ENCODE measurements around the gene MICAL2. TPM values are rescaled to one million over a fixed set of nuclear protein-coding genes. Genes with fewer than 3 reads are reported as not detected.

Gene MICAL2
- total and polyA plus RNA-seq, 2 of the 8 experiments (the other 6 are each of a cell fraction or from before 2014, with no cell fraction given), result 1.3 to 4.1 TPM

GRCh38 chr11:12279672-12280108, 169.3 kb downstream of the MICAL2 start:
- FAIRE-seq (no peak), DNase-seq (ENCODE audit: low read depth in 1 of 2, low spot score in 2 of 2) (no peak)
- no peak overlapping the region for H3K4me3 ChIP-seq (ENCODE audit: extremely low read depth in 1 of 4, insufficient read depth in 2 of 4, low read depth in 3 of 4, low read length in 4 of 4)
- H3K9ac ChIP-seq (replicated peaks in 1 of 4; ENCODE audit: extremely low read depth in 1 of 4, low read depth in 3 of 4, low read length in 3 of 4), result no peak overlapping the region
- H3K4me1 ChIP-seq (replicated peaks in 1 of 4; ENCODE audit: control insufficient read depth in 3 of 4, insufficient read depth in 4 of 4, low read length in 3 of 4), result peaks cover 0 to 6% (median 0%) of the 10 kb centered on the region in 4 experiments; a peak in 1 of 7 replicates
- no peak overlapping the region for H3K23ac ChIP-seq (ENCODE audit: insufficient read length)
- H3K4ac ChIP-seq (replicated peaks; ENCODE audit: insufficient read length, low read depth, low read length), result no peak overlapping the region
- H4K8ac ChIP-seq (ENCODE audit: extremely low read depth, insufficient read depth, low read length), result no peak overlapping the region
- H3K56ac ChIP-seq (replicated peaks; ENCODE audit: insufficient read length, low read depth, low read length), result no peak overlapping the region
- H2BK12ac ChIP-seq (ENCODE audit: low read depth, low read length), result no peak overlapping the region
- no peaks in the 10 kb centered on the region for H3K79me1 ChIP-seq (ENCODE audit: low read depth, low read length)
- ChIA-PET POLR2A (ENCODE audit: partially characterized antibody) (no interaction called here), CTCF (ENCODE audit: partially characterized antibody) (interaction anchor here (1.7 to 22.1 kb wide), 9 partner anchors 10 to 230 kb away, joined by 5 to 403 read pairs (median 23); no protein-coding TSS in a partner anchor)
- TF ChIP-seq RNF2 (IDR thresholded peaks at IDR 0.05; ENCODE audit: borderline replicate concordance, low read depth, low read length, missing control alignments, poor library complexity, severe bottlenecking) (no peak), POLR2AphosphoS5 (IDR thresholded peaks at IDR 0.05; ENCODE audit: low read depth, low read length) (no peak), KDM1A (IDR thresholded peaks at IDR 0.05; ENCODE audit: borderline replicate concordance, low read length) (no peak), CTCF (IDR thresholded peaks at IDR 0.05; ENCODE audit: control extremely low read depth in 1 of 3, insufficient read depth in 1 of 3, low read depth in 1 of 3, low read length in 3 of 3) (no peak), RAD21 (IDR thresholded peaks at IDR 0.05 in 1 of 2, conservative IDR thresholded peaks at IDR 0.05 in 1 of 2; ENCODE audit: low read depth in 2 of 2, low read length in 2 of 2) (no peak), SIX5 (IDR thresholded peaks at IDR 0.05; ENCODE audit: low read depth, low read length) (no peak), EZH2 (IDR thresholded peaks at IDR 0.05; ENCODE audit: low read depth, low read length, severe bottlenecking) (no peak), GABPA (IDR thresholded peaks at IDR 0.05; ENCODE audit: borderline replicate concordance, insufficient read depth, low read length) (no peak), NRF1 (IDR thresholded peaks at IDR 0.05; ENCODE audit: low read depth, low read length) (no peak)
- no peaks in the 10 kb centered on the region for H3K36me3 ChIP-seq (ENCODE audit: control insufficient read depth in 2 of 4, insufficient read depth in 4 of 4, low read length in 3 of 4)
- no peak overlapping the region for H2AFZ ChIP-seq (ENCODE audit: low read length)
- no peaks in the 10 kb centered on the region for H4K20me1 ChIP-seq (replicated peaks in 1 of 2; ENCODE audit: control insufficient read depth in 1 of 2, insufficient read depth in 2 of 2, low read length in 2 of 2)
- no peak overlapping the region for H4K5ac ChIP-seq (ENCODE audit: insufficient read length, low read depth, low read length)
- H2BK5ac ChIP-seq (ENCODE audit: low read depth, low read length), result no peak overlapping the region
- no peak overlapping the region for H2BK15ac ChIP-seq (ENCODE audit: low read length)
- H3K23me2 ChIP-seq (ENCODE audit: low read depth, low read length), result no peaks in the 10 kb centered on the region; the same call in 1 of the 2 replicates
- H3K27me3 ChIP-seq (replicated peaks in 1 of 4; ENCODE audit: control insufficient read depth in 3 of 4, extremely low read depth in 1 of 4, insufficient read depth in 3 of 4, low read length in 3 of 4), result no peaks in the 10 kb centered on the region
- H2BK20ac ChIP-seq (ENCODE audit: low read length), result no peak overlapping the region
- no peak overlapping the region for H4K91ac ChIP-seq (replicated peaks; ENCODE audit: insufficient read length, low read length)
- H3K9me3 ChIP-seq (ENCODE audit: insufficient read depth in 2 of 2, low read depth in 1 of 2, low read length in 1 of 2), result no peaks in the 10 kb centered on the region
- 92% methylated on average over 4 of the region's 4 CpGs; no CpG with 5 or more reads in 1 of the 2 experiments for WGBS, 2 experiments (ENCODE audit: extremely low coverage in 1 of 2, insufficient coverage in 1 of 2, insufficient read length in 1 of 2, insufficient replicate concordance in 2 of 2, low coverage in 1 of 2, low lambda C conversion rate in 2 of 2, missing lambda C conversion rate in 1 of 2)
- H3K14ac ChIP-seq (ENCODE audit: insufficient read length), result no peak overlapping the region
- no peak overlapping the region for H3K4me2 ChIP-seq (ENCODE audit: insufficient read depth in 1 of 2, low read depth in 2 of 2, low read length in 2 of 2)
- H2AK5ac ChIP-seq (ENCODE audit: low read depth, low read length), result no peak overlapping the region
- H3K27ac ChIP-seq (ENCODE audit: low read depth, low read length), result no peak overlapping the region
- no peak overlapping the region for H2BK120ac ChIP-seq (replicated peaks; ENCODE audit: low read depth, low read length)
- H3K18ac ChIP-seq (ENCODE audit: extremely low read depth, low read length), result no peak overlapping the region
- H3K79me2 ChIP-seq (ENCODE audit: control insufficient read depth in 1 of 2, insufficient read depth in 2 of 2, low read length in 2 of 2), result no peaks in the 10 kb centered on the region

Measured in H1 (cell line).